ENCODE measurements around the gene GALNT6.

DNA sequence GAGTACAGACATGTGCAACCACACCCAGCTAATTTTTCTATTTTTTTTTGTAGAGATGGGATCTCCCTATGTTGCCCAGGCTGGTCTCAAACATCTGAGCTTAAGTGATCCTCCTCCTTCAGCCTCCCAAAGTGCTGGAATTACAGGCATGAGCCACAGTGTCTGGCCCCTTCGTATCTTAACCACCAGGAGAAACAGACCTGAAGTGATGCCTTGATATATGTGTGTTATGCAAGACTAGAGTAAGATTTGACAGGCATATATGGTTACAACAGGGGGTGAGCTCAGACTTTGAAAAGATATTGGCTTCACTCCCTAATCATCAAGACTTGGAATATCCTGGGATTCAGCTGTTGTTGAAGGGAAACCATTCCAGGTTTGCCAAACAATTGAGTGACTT lies 10.7 kb upstream of the GALNT6 start:
- TF ChIP-seq POLR2AphosphoS5 (IDR thresholded peaks at IDR 0.05) (no peak), EP300 (IDR thresholded peaks at IDR 0.05) (no peak), POLR2A (IDR thresholded peaks at IDR 0.05) (no peak)
- TF ChIP-seq, protein P1, sequence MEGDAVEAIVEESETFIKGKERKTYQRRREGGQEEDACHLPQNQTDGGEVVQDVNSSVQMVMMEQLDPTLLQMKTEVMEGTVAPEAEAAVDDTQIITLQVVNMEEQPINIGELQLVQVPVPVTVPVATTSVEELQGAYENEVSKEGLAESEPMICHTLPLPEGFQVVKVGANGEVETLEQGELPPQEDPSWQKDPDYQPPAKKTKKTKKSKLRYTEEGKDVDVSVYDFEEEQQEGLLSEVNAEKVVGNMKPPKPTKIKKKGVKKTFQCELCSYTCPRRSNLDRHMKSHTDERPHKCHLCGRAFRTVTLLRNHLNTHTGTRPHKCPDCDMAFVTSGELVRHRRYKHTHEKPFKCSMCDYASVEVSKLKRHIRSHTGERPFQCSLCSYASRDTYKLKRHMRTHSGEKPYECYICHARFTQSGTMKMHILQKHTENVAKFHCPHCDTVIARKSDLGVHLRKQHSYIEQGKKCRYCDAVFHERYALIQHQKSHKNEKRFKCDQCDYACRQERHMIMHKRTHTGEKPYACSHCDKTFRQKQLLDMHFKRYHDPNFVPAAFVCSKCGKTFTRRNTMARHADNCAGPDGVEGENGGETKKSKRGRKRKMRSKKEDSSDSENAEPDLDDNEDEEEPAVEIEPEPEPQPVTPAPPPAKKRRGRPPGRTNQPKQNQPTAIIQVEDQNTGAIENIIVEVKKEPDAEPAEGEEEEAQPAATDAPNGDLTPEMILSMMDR (IDR thresholded peaks at IDR 0.05): no peak
